Bronchial epithelial cell (primary cell): ENCODE measurements around the gene TOM1L2. TPM values are rescaled to one million over a fixed set of nuclear protein-coding genes. Genes with fewer than 3 reads are reported as not detected.

ENCODE experiments used
- DNase-seq: peaks from one replicate; pipeline ENCODE4 v3.0.0-alpha.2; 2010; ENCODE audit warnings: low read depth
- FAIRE-seq: peaks from 2 replicates; lab custom pipeline; 2011; peaks lifted over from hg19 to GRCh38; lab: Jason Lieb, UNC
- H3K27me3 ChIP-seq: 2 replicates; pipeline ENCODE4 v1.5.1; 2011; ENCODE audit warnings: low read length; ENCODE audit not compliant: control insufficient read depth, insufficient read depth
- H3K36me3 ChIP-seq: 2 replicates; pipeline ENCODE4 v1.5.1; 2011; ENCODE audit warnings: low read length; ENCODE audit not compliant: control insufficient read depth, insufficient read depth
- H3K4me3 ChIP-seq: 2 replicates; pipeline ENCODE4 v1.5.1; 2011; ENCODE audit warnings: mild to moderate bottlenecking, low read depth, low read length, control low read depth
- total RNA-seq: library from RNA; depleted of rRNA; stranded (reverse); fragments of >200 nt; gene quantifications from 2 replicates; pipeline ENCODE4 v1.2.1, GENCODE V29; 2014
- TF ChIP-seq, protein P1 (sequence below): IDR thresholded peaks from 2 replicates; pipeline ENCODE4 v1.5.1; 2011; ENCODE audit warnings: mild to moderate bottlenecking, moderate library complexity, low read length, control low read depth, inconsistent platforms; ENCODE audit not compliant: insufficient read depth, severe bottlenecking

Gene TOM1L2
- total RNA-seq, 1 donor from 2014 or later: 12.4 TPM

DNA sequence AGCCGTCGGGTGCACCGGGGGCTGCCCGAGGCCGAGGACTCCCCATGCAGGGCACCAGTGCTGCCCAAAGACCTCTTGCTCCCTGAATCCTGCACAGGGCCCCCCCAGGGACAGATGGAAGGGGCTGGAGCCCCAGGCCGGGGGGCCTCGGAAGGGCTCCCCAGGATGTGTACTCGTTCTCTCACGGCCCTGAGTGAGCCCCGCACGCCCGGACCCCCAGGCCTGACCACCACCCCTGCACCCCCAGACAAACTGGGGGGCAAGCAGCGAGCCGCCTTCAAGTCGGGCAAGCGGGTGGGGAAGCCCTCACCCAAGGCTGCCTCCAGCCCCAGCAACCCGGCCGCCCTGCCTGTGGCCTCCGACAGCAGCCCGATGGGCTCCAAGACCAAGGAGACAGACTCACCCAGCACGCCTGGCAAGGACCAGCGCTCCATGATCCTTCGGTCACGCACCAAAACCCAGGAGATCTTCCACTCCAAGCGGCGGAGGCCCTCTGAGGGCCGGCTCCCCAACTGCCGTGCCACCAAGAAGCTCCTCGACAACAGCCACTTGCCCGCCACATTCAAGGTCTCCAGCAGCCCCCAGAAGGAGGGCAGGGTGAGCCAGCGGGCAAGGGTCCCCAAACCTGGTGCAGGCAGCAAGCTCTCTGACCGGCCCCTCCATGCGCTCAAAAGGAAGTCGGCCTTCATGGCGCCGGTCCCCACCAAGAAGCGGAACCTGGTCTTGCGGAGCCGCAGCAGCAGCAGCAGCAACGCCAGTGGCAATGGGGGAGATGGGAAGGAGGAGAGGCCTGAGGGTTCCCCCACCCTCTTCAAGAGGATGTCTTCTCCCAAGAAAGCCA lies 176.0 kb downstream of the TOM1L2 start:
- FAIRE-seq (no peak), DNase-seq (no peak)
- H3K36me3 ChIP-seq: peaks cover 49% of the 10 kb centered on the region
- H3K4me3 ChIP-seq: no peak overlapping the region
- H3K27me3 ChIP-seq: no peaks in the 10 kb centered on the region
- TF ChIP-seq, protein P1, sequence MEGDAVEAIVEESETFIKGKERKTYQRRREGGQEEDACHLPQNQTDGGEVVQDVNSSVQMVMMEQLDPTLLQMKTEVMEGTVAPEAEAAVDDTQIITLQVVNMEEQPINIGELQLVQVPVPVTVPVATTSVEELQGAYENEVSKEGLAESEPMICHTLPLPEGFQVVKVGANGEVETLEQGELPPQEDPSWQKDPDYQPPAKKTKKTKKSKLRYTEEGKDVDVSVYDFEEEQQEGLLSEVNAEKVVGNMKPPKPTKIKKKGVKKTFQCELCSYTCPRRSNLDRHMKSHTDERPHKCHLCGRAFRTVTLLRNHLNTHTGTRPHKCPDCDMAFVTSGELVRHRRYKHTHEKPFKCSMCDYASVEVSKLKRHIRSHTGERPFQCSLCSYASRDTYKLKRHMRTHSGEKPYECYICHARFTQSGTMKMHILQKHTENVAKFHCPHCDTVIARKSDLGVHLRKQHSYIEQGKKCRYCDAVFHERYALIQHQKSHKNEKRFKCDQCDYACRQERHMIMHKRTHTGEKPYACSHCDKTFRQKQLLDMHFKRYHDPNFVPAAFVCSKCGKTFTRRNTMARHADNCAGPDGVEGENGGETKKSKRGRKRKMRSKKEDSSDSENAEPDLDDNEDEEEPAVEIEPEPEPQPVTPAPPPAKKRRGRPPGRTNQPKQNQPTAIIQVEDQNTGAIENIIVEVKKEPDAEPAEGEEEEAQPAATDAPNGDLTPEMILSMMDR: no peak

DNA sequence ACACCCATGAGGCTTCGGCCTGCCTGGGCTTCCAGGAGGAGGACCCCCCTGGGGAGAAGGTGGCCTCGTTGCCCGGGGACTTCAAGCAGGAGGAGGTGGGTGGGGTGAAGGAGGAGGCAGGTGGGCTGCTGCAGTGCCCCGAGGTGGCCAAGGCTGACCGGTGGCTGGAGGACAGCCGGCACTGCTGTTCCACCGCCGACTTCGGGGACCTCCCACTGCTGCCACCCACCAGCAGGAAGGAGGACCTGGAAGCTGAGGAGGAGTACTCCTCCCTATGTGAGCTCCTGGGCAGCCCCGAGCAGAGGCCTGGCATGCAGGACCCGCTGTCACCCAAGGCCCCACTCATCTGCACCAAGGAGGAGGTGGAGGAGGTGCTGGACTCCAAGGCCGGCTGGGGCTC lies 176.9 kb downstream of the TOM1L2 start:
- DNase-seq (no peak), FAIRE-seq (no peak)
- TF ChIP-seq, protein P1: no peak
- Histone ChIP-seq H3K27me3 (no peaks in the 10 kb centered on the region), H3K36me3 (peaks cover 41% of the 10 kb centered on the region), H3K4me3 (no peak overlapping the region)

DNA sequence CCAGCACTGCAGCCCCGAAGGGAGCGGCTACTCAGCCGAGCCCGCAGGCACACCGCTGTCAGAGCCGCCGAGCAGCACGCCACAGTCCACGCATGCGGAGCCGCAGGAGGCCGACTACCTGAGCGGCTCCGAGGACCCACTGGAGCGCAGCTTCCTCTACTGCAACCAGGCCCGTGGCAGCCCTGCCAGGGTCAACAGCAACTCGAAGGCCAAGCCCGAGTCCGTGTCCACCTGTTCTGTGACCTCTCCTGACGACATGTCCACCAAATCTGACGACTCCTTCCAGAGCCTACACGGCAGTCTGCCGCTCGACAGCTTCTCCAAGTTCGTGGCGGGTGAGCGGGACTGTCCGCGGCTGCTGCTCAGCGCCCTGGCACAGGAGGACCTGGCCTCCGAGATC lies 177.8 kb downstream of the TOM1L2 start:
- no peak overlapping the region for H3K4me3 ChIP-seq
- peaks cover 36% of the 10 kb centered on the region for H3K36me3 ChIP-seq
- TF ChIP-seq, protein P1: no peak
- FAIRE-seq: peak; percentile 52
- no peak for DNase-seq
- no peaks in the 10 kb centered on the region for H3K27me3 ChIP-seq

Other genes with a start within 250 kb of the TOM1L2 start
- 51.6 and 65.5 TPM in 2 replicates for gene SREBF1, start 135.4 kb downstream of the TOM1L2 start, total RNA-seq
- under 0.01 and 0.13 TPM in 2 replicates for gene DRC3, start 462 bp upstream of the TOM1L2 start, total RNA-seq
- 11.3 and 11.5 TPM in 2 replicates for gene ATPAF2, start 66.8 kb upstream of the TOM1L2 start, total RNA-seq
- 5.3 and 6.5 TPM in 2 replicates for gene GID4, start 67.0 kb upstream of the TOM1L2 start, total RNA-seq
- 20.7 and 23.7 TPM in 2 replicates for gene DRG2, start 115.5 kb upstream of the TOM1L2 start, total RNA-seq
- gene MYO15A, start 136.4 kb upstream of the TOM1L2 start, total RNA-seq: 0.77 and 1.6 TPM in 2 replicates
- gene ALKBH5, start 211.4 kb upstream of the TOM1L2 start, total RNA-seq: 96.3 and 104 TPM in 2 replicates